ENCODE results near the gene PRELID3B.
"Not testable (repeated sequence)": the region's sequence is repeated elsewhere in the genome, so short reads cannot be mapped to it uniquely, and the experiment has no call there.

Gene PRELID3B

GRCh38 chr20:59026904-59027740 lies 15.5 kb downstream of the PRELID3B start:
- no peak for DNase-seq (ENCODE audit: low read depth in 2 of 2)

GRCh38 chr20:59025511-59025910 lies 17.1 kb downstream of the PRELID3B start:
- no peak for DNase-seq (ENCODE audit: low read depth in 2 of 2)

- no peak for DNase-seq (ENCODE audit: low read depth in 2 of 2)
Observed at GRCh38 chr20:59025086-59025485, 17.5 kb downstream of the PRELID3B start.

DNA sequence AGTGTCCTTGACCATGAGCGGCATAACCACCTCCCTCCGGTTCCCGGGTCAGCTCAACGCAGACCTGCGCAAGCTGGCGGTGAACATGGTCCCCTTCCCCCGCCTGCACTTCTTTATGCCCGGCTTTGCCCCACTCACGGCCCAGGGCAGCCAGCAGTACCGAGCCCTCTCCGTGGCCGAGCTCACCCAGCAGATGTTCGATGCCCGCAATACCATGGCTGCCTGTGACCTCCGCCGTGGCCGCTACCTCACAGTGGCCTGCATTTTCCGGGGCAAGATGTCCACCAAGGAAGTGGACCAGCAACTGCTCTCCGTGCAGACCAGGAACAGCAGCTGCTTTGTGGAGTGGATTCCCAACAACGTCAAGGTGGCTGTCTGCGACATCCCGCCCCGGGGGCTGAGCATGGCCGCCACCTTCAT lies 18.5 kb downstream of the PRELID3B start:
- DNase-seq (ENCODE audit: low read depth in 2 of 2) = no peak

DNA sequence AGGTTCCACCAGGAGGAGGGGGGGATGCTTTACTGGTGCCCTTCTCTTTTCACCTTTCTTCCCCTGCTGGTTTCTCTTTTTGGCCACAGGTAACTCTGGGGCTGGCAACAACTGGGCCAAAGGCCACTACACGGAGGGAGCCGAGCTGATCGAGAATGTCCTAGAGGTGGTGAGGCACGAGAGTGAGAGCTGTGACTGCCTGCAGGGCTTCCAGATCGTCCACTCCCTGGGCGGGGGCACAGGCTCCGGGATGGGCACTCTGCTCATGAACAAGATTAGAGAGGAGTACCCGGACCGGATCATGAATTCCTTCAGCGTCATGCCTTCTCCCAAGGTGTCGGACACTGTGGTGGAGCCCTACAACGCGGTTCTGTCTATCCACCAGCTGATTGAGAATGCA lies 19.0 kb downstream of the PRELID3B start:
- DNase-seq (ENCODE audit: low read depth in 2 of 2) = no peak

- DNase-seq (ENCODE audit: low read depth in 2 of 2) = no peak
Observed at GRCh38 chr20:59022754-59023153, 19.8 kb downstream of the PRELID3B start.

DNA sequence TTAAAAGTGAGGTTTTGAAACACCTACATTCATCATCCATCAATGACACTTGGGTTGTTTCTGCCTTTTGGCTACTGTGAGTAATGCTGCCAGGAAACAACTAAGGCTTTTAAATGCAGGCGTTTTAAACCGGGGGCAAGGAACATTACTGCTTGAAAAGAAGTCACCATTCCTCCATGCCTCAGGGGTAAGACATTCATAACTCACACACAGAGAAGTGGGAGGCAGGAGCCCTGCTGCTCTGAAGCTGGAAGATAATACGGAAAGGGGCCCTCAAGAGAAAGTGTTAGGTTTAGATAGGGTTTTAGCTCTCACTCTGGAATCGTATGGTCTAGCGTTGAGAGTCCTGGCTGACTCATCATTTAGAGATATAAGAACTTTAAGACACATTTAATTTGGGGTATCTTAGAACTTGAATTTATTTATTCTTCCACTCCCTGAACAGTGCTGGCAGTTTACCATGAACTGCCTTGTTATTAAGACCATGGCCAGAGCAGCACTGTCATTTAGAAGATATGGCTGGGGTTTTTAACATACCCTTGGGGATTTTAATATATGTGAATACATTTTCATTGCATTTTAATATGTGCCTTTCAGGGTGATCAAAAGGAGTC lies 21.5 kb downstream of the PRELID3B start:
- no peak for DNase-seq (ENCODE audit: low read depth in 2 of 2)

- no peak for DNase-seq (ENCODE audit: low read depth in 2 of 2)
Observed at GRCh38 chr20:59019217-59019616, 23.4 kb downstream of the PRELID3B start, which contains the start of gene TUBB1. Gene TUBB1 (plus strand): TSS chr20:59019429. CDS start chr20:59019523, 94 bp downstream.

- no peak for DNase-seq (ENCODE audit: low read depth in 2 of 2)
Observed at GRCh38 chr20:59018817-59019216, 23.8 kb downstream of the PRELID3B start.

GRCh38 chr20:59017493-59018231 lies 24.9 kb downstream of the PRELID3B start:
- DNase-seq (ENCODE audit: low read depth in 2 of 2) = no peak

DNA sequence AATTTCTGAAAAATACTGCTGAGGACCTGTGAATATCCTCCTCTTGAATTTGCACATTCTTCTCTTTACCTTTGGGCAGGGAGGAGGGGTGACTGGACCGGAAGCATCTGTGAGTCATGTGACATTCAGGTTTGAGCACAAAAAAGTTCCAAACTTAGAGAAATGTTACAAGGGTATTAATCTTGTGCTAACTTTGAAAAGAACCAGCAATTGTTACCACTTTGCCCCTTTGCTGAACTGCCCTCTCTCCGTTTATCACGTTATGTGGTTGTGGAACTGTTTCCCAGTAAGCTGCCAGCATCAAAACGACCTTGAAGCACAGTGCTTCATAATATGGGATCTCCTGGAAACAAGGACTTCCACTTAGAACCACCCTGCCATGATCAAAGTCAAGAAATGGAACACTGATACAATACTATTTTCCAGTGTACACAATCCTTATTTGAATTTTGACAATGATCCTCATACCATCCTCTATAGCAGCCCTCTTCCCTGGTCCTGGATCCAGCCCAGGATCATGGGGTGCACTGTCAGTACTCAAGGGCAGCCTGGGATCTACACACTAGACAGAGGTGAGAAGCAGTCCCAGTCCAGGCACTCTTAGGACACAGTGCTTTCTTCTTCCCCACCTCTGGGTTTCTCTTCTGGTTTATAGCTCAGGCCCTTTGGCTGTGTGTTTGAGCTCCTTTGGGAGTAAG lies 25.6 kb downstream of the PRELID3B start:
- DNase-seq (ENCODE audit: low read depth in 2 of 2) = no peak

- no peak for DNase-seq (ENCODE audit: low read depth in 2 of 2)
Observed at GRCh38 chr20:59015812-59016711, 26.5 kb downstream of the PRELID3B start.

- DNase-seq (ENCODE audit: low read depth in 2 of 2) = no peak
Observed at GRCh38 chr20:59015411-59015810, 27.2 kb downstream of the PRELID3B start.

GRCh38 chr20:59014680-59015389 lies 27.8 kb downstream of the PRELID3B start:
- DNase-seq (ENCODE audit: low read depth in 2 of 2) = no peak

- DNase-seq (ENCODE audit: low read depth in 2 of 2) = no peak
Observed at GRCh38 chr20:59013959-59014608, 28.5 kb downstream of the PRELID3B start.

- no peak for DNase-seq (ENCODE audit: low read depth in 2 of 2)
Observed at GRCh38 chr20:59013031-59013951, 29.3 kb downstream of the PRELID3B start.

DNA sequence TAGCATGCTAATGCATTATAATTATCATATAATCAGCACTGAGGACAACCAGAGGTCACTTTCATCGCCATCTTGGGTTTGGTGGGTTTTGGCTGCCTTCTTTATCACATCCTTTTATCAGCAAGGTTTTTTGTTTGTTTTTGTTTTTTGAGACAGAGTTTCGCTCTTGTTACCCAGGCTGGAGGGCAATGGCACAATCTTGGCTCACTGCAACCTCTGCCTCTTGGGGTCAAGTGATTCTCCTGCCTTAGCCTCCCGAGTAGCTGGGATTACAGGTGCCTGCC lies 30.8 kb downstream of the PRELID3B start:
- DNase-seq (ENCODE audit: low read depth in 2 of 2) = not testable (repeated sequence)

- DNase-seq (ENCODE audit: low read depth in 2 of 2) = no peak
Observed at GRCh38 chr20:59010995-59011873, 31.4 kb downstream of the PRELID3B start.
